ENCODE data around the gene MYOG.

Gene MYOG

DNA sequence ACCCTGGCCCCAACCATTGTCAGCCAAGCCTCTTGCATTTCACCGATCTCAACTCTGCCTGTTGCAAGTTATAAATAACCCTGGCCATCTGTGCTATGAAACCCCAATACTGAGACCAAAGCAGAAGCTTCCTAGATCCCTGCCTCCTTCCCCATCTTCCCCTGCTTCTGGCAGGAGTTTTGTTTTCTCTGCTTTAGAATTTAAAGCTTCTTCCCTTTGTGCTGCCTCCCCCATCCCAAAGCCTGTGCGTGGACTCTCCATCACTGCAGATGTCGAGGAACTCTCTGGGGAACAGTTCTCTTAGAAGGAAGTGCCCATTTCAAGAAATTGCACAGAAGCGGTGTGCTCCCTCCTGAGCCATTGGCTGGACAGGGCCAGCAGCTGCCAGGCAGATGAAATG lies 17.4 kb upstream of the MYOG start:
- DNase-seq, result no peak
- H3K9me3 Mint-ChIP-seq, result no peaks in the 10 kb centered on the region
- H3K4me1 Mint-ChIP-seq, result no peaks in the 10 kb centered on the region
- no peaks in the 10 kb centered on the region for H3K36me3 Mint-ChIP-seq
- H3K4me3 Mint-ChIP-seq, result no peak overlapping the region
- CTCF ChIA-PET, result no interaction called here
- H3K27me3 Mint-ChIP-seq, result peaks cover 49% of the 10 kb centered on the region
- H3K27ac Mint-ChIP-seq, result no peak overlapping the region

DNA sequence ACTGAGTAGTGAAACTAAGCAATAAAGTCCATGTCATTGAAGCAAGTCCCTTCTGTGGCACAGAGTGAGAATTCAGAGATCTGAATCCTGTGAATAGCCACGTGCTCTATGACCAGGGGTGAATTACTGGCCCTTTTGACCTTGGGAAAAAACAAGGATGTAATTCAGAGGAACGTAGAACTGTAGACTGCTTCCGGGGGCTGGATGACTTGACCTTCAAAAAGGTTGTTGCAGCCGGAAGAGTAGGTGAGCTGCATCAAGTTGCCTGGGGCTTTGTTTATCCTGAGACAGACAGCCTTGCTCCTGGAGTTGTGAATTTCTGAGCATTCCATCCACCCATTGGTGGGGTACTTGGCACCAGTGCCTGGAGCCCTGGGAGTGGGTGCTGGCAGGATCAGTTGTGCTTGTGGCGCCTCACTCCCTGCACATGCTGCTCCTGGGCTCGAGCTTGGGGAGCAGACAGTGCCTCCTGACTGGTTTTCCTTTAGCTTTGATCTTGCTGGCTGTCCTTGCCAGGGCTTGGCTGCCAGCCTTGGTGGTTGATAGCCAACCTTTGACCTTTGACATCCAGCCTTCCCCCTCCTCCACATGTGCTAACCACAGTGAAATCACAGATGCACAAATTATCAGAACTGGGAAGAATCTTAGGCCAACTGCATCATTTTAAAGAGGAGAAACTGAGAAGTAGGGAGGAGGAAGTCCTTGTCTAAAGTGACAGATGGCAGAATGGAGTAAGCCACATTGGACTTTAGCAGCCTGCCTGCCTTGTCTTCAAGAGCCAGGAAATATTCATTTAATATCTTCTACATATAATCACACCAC lies 16.2 kb upstream of the MYOG start:
- CTCF ChIA-PET, result interaction anchor here (1.0 kb wide), 1 partner anchor 30 kb away, joined by 3 read pairs; no protein-coding TSS in a partner anchor
- H3K4me3 Mint-ChIP-seq, result no peak overlapping the region
- H3K27me3 Mint-ChIP-seq, result peaks cover 52% of the 10 kb centered on the region
- no peaks in the 10 kb centered on the region for H3K4me1 Mint-ChIP-seq
- H3K9me3 Mint-ChIP-seq, result no peaks in the 10 kb centered on the region
- H3K36me3 Mint-ChIP-seq, result no peaks in the 10 kb centered on the region
- no peak overlapping the region for H3K27ac Mint-ChIP-seq
- DNase-seq, result no peak

DNA sequence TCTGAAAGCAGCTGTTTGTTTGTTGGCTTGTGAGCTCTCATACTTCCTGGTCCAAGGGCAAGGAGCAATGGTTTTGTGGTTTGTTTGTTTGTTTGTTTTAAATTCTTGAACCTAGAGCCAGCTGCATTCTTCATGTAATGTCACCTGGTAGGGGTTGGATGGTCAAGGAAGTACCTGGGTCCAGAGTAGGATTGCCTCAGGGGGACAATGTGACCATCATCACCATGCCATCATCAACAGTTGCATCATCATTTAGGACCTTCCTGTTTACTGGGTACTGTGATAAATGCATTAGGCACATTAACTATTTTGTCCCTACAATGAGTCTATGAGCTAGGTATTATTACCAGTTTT lies 14.7 kb upstream of the MYOG start:
- H3K27ac Mint-ChIP-seq, result no peak overlapping the region
- CTCF ChIA-PET, result interaction anchor here (0.9 kb wide), 1 partner anchor 17 kb away, joined by 3 read pairs; no protein-coding TSS in a partner anchor
- H3K9me3 Mint-ChIP-seq, result peaks cover 1% of the 10 kb centered on the region
- no peaks in the 10 kb centered on the region for H3K36me3 Mint-ChIP-seq
- DNase-seq, result no peak
- no peak overlapping the region for H3K4me3 Mint-ChIP-seq
- H3K4me1 Mint-ChIP-seq, result no peaks in the 10 kb centered on the region
- H3K27me3 Mint-ChIP-seq, result peaks cover 54% of the 10 kb centered on the region

DNA sequence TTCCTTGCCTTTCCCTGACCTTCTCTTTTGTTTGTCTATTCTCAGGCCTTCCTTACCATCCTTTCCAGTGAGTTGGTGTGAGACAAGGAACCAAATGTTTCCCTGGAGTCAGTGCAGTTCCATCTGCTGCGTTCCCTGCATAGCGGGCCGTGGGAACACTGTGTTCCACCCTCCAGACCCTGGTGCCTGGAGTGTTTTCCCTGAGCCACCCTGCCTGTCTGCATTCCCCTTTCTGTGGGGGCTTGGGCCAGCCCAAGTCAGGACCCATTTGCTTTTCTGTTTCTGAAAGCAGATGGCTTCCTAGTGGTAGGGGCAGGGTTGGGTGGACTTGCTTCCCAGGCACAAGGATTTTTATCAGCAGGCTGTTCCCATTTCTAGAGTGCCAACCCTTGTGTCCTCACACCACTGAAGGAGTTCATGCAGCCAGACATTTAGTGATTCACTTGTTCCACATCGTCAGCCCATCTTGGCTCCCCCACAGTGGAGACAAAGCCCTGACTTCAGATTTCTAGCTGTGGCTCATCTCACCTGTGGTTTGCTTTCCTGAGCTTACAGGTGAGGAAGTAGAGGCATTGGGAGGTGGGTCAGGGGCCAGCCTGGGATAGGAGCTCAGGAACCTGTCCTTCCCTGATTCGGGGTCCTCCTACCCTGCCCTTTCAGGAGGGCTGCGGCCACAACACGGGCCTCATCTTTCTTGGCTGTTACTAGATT lies 14.1 kb upstream of the MYOG start:
- no peaks in the 10 kb centered on the region for H3K36me3 Mint-ChIP-seq
- no peak overlapping the region for H3K27ac Mint-ChIP-seq
- peaks cover 7% of the 10 kb centered on the region for H3K9me3 Mint-ChIP-seq
- CTCF ChIA-PET, result no interaction called here
- no peak for DNase-seq
- no peak overlapping the region for H3K4me3 Mint-ChIP-seq
- H3K27me3 Mint-ChIP-seq, result peaks cover 49% of the 10 kb centered on the region
- H3K4me1 Mint-ChIP-seq, result no peaks in the 10 kb centered on the region

DNA sequence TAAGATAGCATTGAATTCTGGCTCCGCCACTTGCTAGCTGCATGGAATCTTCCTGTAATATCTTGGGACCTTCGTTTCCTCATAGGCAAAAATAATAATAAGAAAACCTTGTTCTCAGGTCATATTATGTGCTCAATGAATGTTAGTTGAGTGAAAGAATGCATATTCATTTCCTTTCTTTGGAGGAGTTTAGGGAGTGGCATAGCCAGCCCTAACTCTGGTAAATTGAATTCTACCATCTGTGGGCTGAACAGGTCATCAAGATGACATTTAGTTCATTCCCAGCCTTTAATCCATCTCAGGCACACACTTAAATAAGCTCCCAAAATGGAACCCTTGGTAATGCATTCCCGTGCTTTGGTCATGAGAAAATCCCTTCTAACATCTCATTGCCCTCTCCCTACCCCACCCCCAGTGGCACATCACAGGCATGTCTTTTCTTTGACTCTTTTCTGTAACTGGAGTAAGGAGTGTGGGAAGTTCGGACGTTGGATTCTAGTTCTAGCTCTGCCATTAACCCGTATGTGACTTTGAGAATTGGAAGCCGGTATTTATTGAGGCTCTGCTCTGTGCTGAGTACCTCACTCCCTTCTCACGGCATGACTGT lies 13.2 kb upstream of the MYOG start:
- Mint-ChIP-seq H3K4me3 (no peak overlapping the region), H3K9me3 (peaks cover 14% of the 10 kb centered on the region), H3K4me1 (no peaks in the 10 kb centered on the region), H3K27me3 (peaks cover 55% of the 10 kb centered on the region), H3K36me3 (no peaks in the 10 kb centered on the region), H3K27ac (no peak overlapping the region)
- CTCF ChIA-PET, result no interaction called here
- DNase-seq, result no peak

DNA sequence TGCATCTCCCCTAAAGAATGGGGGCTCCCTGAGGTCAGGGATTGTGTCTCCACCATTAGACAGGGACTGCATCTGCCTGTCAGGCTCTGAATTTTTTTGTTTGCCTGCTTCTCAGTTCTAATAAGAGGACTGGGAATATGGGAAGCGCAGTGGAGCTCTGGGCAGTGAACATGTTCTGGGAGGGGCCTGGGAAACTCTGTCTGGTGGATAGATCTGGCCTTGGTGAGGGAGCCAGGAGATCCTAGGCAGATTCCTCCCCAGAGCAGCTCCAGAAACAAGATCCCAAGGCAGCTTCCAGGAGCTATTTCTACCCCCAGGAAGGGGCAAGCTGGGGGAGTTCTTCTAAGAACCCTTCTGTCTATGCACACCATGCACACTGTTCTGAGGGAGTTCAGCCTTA lies 12.6 kb upstream of the MYOG start:
- Mint-ChIP-seq H3K4me3 (no peak overlapping the region), H3K27ac (no peak overlapping the region), H3K4me1 (no peaks in the 10 kb centered on the region), H3K9me3 (peaks cover 14% of the 10 kb centered on the region), H3K27me3 (peaks cover 55% of the 10 kb centered on the region), H3K36me3 (no peaks in the 10 kb centered on the region)
- CTCF ChIA-PET, result interaction anchor here (2.3 kb wide), 1 partner anchor 14 kb away, joined by 6 read pairs; no protein-coding TSS in a partner anchor
- DNase-seq, result no peak

DNA sequence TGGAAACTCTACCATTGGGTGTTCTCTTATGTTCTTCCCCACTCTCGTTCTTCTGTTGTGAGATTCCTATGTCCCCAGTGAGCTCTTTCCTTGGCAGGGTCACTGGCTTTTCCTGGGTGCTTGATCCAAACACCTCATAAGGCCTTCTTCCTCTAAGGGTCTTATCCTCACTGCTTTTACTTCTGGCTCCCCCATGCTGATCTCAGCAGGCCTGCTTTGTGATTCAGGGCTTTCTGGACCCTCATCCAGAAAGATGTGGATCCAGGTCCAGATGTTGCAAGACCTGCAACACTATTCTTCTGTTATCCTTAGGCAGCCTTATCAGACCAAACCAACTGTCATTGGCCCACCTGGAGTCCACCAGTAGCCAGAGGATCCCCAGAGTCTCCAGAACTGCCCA lies 11.2 kb upstream of the MYOG start:
- Mint-ChIP-seq H3K27me3 (peaks cover 47% of the 10 kb centered on the region), H3K27ac (no peak overlapping the region), H3K4me3 (no peak overlapping the region), H3K4me1 (no peaks in the 10 kb centered on the region), H3K36me3 (no peaks in the 10 kb centered on the region), H3K9me3 (peaks cover 14% of the 10 kb centered on the region)
- CTCF ChIA-PET, result interaction anchor here (1.4 to 2.3 kb wide), 2 partner anchors 13 to 16 kb away, joined by 3 to 6 read pairs; no protein-coding TSS in a partner anchor
- DNase-seq, result no peak

DNA sequence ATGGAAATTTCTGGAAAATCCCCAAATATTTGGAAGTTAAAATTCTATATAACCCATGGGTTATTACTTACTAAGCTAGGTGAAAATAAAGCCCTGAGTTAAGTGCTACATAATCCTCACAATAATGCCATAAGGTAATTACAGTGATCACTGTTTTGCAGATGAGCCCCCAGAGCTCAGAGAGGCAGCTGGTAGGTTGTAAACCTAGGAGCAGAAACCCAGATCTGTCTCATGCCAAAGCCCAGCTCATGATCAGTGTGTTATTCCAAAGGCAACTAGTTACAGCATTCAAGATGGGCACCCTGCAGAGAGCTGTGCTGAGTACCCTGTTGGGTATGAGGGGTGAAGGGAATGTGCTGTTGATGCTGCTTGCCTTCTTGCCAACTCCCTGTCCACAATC lies 10.8 kb upstream of the MYOG start:
- Mint-ChIP-seq H3K4me1 (no peaks in the 10 kb centered on the region), H3K27ac (no peak overlapping the region), H3K36me3 (no peaks in the 10 kb centered on the region), H3K27me3 (peaks cover 49% of the 10 kb centered on the region), H3K4me3 (no peak overlapping the region), H3K9me3 (peaks cover 14% of the 10 kb centered on the region)
- DNase-seq, result no peak
- CTCF ChIA-PET, result interaction anchor here (1.4 to 2.3 kb wide), 2 partner anchors 12 to 16 kb away, joined by 3 to 6 read pairs; no protein-coding TSS in a partner anchor

DNA sequence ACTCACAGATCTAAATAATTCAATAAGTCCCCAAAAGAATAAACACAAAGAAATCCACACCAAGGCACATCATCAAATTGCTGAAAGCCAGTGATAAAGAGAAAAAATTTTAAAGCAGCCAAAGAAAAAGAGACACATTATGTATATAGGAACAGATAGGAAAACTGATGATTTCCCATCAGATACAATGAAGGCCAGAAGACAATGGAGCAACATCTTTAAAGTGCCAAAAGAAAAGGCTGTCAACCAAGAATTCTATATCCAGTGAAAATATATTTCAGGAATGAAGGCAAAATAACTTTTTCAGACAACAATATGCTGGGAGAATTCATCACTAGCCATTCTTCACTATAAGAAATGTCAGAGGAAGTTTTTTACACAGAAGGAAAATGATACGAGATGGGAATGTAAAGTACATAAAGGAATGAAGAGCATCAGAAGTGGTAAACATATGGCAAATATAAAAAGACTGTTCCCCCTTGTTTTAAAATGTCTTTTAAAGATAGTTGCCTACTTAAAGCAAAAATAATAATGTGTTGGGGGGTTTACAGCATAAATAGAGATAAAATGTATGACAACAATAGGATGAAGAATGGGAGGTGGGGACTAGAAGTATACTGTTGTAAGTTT lies 9.4 kb upstream of the MYOG start:
- Mint-ChIP-seq H3K36me3 (no peaks in the 10 kb centered on the region), H3K27me3 (peaks cover 56% of the 10 kb centered on the region), H3K4me1 (no peaks in the 10 kb centered on the region), H3K4me3 (no peak overlapping the region), H3K27ac (no peak overlapping the region), H3K9me3 (peaks cover 14% of the 10 kb centered on the region)
- no peak for DNase-seq
- CTCF ChIA-PET, result no interaction called here

DNA sequence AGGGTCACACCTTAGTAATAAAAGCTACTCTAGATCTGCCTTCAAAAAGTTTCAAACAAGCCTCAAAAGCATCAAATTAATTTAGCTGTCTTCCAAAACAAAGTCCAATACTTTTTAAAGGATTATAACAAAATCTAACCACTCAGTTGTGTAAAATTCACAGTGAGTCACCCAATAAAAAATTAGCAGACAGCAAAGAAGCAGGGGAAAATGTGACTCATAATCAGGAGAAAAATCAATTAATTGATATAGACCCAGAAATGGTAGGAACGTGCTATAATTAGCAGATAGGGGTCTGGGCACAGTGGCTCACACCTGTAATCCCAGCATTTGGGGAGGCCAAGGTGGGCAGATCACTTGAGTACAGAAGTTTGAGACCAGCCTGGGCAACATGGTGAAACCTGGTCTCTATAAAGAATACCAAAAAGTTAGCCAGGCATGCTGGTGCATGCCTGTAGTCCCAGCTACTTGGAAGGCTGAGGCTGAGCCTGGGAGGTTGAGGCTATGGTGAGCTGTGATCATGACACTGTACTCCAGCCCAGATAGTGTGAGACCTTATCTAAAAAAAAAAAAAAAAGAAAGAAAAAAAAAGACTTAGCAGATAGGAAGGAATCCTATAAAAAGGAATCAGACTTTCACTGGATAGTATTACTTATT lies 8.1 kb upstream of the MYOG start:
- Mint-ChIP-seq H3K27ac (no peak overlapping the region), H3K4me1 (no peaks in the 10 kb centered on the region), H3K9me3 (peaks cover 14% of the 10 kb centered on the region), H3K36me3 (no peaks in the 10 kb centered on the region), H3K27me3 (peaks cover 57% of the 10 kb centered on the region), H3K4me3 (no peak overlapping the region)
- CTCF ChIA-PET, result no interaction called here
- no peak for DNase-seq

DNA sequence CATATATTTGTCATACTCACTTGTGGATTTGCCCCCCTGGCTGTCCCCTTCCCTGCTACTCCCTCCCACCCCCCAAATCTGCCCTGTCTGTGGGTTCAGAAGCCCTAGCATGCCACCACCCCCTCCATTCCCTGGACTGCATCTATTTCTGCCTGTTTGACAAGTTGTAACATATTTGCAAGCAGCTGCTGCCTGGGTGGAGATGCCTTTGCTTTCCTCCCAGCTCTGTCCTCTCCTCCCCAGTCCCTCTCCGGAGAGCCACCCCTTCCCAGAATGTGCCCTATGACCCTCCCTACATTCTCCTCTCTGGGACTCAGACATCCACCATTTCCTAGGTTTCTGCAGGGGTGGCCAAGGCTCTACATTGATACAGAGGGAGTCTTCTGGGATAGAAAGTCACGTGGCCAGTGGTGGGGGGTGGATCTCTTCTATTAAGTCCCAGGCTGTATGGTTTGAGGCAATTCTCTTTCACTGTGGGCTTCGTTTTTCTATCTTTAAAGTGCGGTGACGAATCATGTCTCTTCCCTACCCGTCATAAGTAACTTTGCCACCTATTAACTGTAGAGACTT lies 6.0 kb upstream of the MYOG start:
- Mint-ChIP-seq H3K9me3 (peaks cover 14% of the 10 kb centered on the region), H3K36me3 (no peaks in the 10 kb centered on the region), H3K27ac (no peak overlapping the region), H3K4me3 (no peak overlapping the region), H3K27me3 (peaks cover 47% of the 10 kb centered on the region), H3K4me1 (no peaks in the 10 kb centered on the region)
- no peak for DNase-seq
- CTCF ChIA-PET, result no interaction called here

DNA sequence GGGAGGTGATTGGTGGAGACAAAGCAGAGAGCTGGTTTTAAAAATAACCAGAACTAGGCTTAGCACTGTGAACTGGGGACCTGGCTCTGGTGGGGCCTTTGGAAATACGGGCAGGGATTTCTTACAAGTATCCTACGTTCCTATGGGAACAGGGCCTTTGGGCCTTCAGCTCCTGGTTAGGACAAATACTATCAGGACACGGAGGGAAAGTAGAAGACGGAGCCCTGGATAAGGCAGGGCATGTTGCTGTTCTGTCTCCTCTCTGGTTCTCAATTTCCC lies 5.3 kb upstream of the MYOG start:
- H3K27ac Mint-ChIP-seq, result no peak overlapping the region
- H3K36me3 Mint-ChIP-seq, result no peaks in the 10 kb centered on the region
- H3K27me3 Mint-ChIP-seq, result peaks cover 44% of the 10 kb centered on the region
- no peaks in the 10 kb centered on the region for H3K4me1 Mint-ChIP-seq
- H3K9me3 Mint-ChIP-seq, result peaks cover 14% of the 10 kb centered on the region
- H3K4me3 Mint-ChIP-seq, result no peak overlapping the region
- CTCF ChIA-PET, result no interaction called here
- no peak for DNase-seq

DNA sequence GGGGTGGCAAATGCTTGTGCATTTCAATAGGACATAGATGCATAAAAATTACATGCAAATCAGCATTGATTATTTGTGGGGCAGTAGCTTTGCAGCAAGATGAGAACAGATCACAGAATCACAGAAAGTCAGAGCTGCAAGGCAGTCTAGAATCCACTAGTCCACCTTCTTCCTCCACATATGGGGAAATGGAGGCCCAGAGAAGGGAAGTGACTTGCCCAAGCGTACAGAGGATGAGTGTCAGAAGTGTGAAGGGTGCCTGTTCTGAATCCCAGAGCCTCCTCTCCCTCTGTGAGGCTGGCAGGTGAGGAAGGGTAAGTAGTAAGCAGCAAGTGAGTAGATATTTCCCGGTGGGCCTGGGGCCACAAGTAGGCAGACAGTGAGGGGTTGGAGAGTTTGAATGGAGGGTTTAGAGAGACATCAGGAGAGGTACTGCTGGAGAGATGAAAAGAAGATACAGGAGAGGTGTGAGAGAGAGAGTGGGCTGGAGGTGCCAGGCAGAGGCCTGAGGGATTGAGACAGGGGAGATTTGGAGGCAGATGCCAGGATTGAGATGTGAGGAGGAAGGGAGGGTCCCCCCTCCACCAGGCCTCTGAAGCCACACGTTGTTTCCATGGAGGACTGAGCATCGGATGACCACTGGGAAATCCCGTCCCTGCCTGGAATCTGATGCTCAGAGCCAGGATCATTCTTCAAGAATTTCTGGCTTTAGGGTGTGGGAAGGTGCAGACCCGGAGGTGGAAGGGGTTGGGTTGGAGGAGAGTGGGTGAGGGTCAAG lies 4.8 kb upstream of the MYOG start:
- H3K9me3 Mint-ChIP-seq, result peaks cover 14% of the 10 kb centered on the region
- no peak overlapping the region for H3K4me3 Mint-ChIP-seq
- no peak for DNase-seq
- H3K4me1 Mint-ChIP-seq, result no peaks in the 10 kb centered on the region
- no peak overlapping the region for H3K27ac Mint-ChIP-seq
- CTCF ChIA-PET, result interaction anchor here (0.6 kb wide), 1 partner anchor 126 kb away, joined by 4 read pairs; no protein-coding TSS in a partner anchor
- H3K27me3 Mint-ChIP-seq, result peaks cover 44% of the 10 kb centered on the region
- no peaks in the 10 kb centered on the region for H3K36me3 Mint-ChIP-seq

Measured in activated naive CD4-positive, alpha-beta T cell treated with anti-CD3 and anti-CD28 coated beads, Interleukin-2, amount 10 ng/mL, durations not matched to agents 7 days and 5 days (primary cell).